Endothelial cell of umbilical vein (primary cell): ENCODE data around the gene SPRED3. TPM values are rescaled to one million over a fixed set of nuclear protein-coding genes. Genes with fewer than 3 reads are reported as not detected.
A peak's percentile ranks its signal among the peaks of the same experiment; 100 is the strongest.

Experiments used
- BruUV-seq: library from RNA; stranded (reverse); fragments of 400-500 nt; replicated peaks from 2 replicates; lab custom pipeline; 2021; lab: Mats Ljungman, UMichigan
- CTCF ChIA-PET: fragments of 300-600, 350-600 bp; sonication (Branson Sonifier 250); formaldehyde crosslinking; loops from one replicate; lab custom pipeline; 2021; ENCODE audit warnings: antibody characterized with exemption, inconsistent platforms; lab: Charles Lee
- POLR2A ChIA-PET: fragments of 300-600, 350-600 bp; sonication (Branson Sonifier 250); formaldehyde crosslinking; loops from one replicate; lab custom pipeline; 2021; ENCODE audit warnings: antibody characterized with exemption, inconsistent platforms; lab: Charles Lee
- DNase-seq: peaks from one replicate; pipeline ENCODE4 v3.0.0-alpha.2; 2011; ENCODE audit warnings: low read depth, low spot score
- FAIRE-seq: peaks from 2 replicates; lab custom pipeline; 2011; peaks lifted over from hg19 to GRCh38; lab: Jason Lieb, UNC
- H2AFZ ChIP-seq: 2 replicates; pipeline ENCODE4 v1.6.0; 2012; ENCODE audit warnings: low read depth, low read length, control low read depth, inconsistent platforms
- H3K27ac ChIP-seq: 2 replicates; pipeline ENCODE4 v1.5.1; 2011; ENCODE audit warnings: low read depth, mild to moderate bottlenecking, control low read depth, low read length, moderate library complexity; ENCODE audit not compliant: insufficient read depth
- H3K27me3 ChIP-seq, 2 experiments: 2 replicates each; pipeline versions ENCODE4 v1.6.0 to v1.6.1; 2011; ENCODE audit warnings: low read length in 2 of 2, mixed read lengths in 1 of 2; ENCODE audit not compliant: control insufficient read depth in 2 of 2, insufficient read depth in 2 of 2
- H3K36me3 ChIP-seq, 2 experiments: 2 replicates in 1 of 2; 3 replicates in 1 of 2; pipeline ENCODE4 v1.5.1; 2011; ENCODE audit warnings: low read length in 2 of 2, mild to moderate bottlenecking in 1 of 2, moderate library complexity in 1 of 2; ENCODE audit not compliant: control insufficient read depth in 2 of 2, insufficient read depth in 2 of 2; ENCODE audit errors: extremely low read depth in 1 of 2
- H3K4me1 ChIP-seq: 3 replicates; pipeline ENCODE4 v1.5.1; 2011; ENCODE audit warnings: mild to moderate bottlenecking, low read length; ENCODE audit not compliant: control insufficient read depth, insufficient read depth; ENCODE audit errors: extremely low read depth
- H3K4me2 ChIP-seq: 2 replicates; pipeline ENCODE4 v1.6.1; 2011; ENCODE audit warnings: low read length, control low read depth, mixed read lengths; ENCODE audit not compliant: insufficient read depth
- H3K4me3 ChIP-seq, 3 experiments: fragments of 200-600 bp in 1 of 3; sonication (generic), shearing (Covaris generic) in 1 of 3; replicated peaks in 1 of 3; 2 replicates each; pipeline ENCODE4 v1.5.1; 2011 to 2016; ENCODE audit warnings: control low read depth in 3 of 3, low read length in 3 of 3, mild to moderate bottlenecking in 2 of 3, inconsistent platforms in 1 of 3, low read depth in 1 of 3, moderate library complexity in 1 of 3; ENCODE audit not compliant: insufficient read depth in 1 of 3
- H3K79me2 ChIP-seq: 2 replicates; pipeline ENCODE4 v1.6.0; 2012; ENCODE audit warnings: low read length, inconsistent platforms; ENCODE audit not compliant: control insufficient read depth, insufficient read depth
- H3K9ac ChIP-seq: replicated peaks from 2 replicates; pipeline ENCODE3; 2011; ENCODE audit warnings: low read length, control low read depth; ENCODE audit not compliant: insufficient read depth; ENCODE audit errors: extremely low read depth
- H3K9me1 ChIP-seq: replicated peaks from 3 replicates; pipeline ENCODE4 v1.6.0; 2011; ENCODE audit warnings: mild to moderate bottlenecking, low read length; ENCODE audit not compliant: control insufficient read depth, insufficient read depth; ENCODE audit errors: extremely low read depth
- H3K9me3 ChIP-seq: replicated peaks from 2 replicates; pipeline ENCODE4 v1.5.1; 2012; ENCODE audit warnings: low read length, inconsistent platforms; ENCODE audit not compliant: control insufficient read depth, insufficient read depth
- H4K20me1 ChIP-seq: replicated peaks from 2 replicates; pipeline ENCODE3; 2011; ENCODE audit warnings: mild to moderate bottlenecking, low read length; ENCODE audit not compliant: control insufficient read depth, insufficient read depth; ENCODE audit errors: extremely low read depth
- GATA2 ChIP-seq: IDR thresholded peaks from 2 replicates; pipeline ENCODE4 v1.7.0; 2011; ENCODE audit warnings: low read depth, mild to moderate bottlenecking, moderate library complexity, mixed read lengths, low read length; ENCODE audit not compliant: insufficient read length, insufficient read depth
- MYC ChIP-seq: IDR thresholded peaks from one replicate; pipeline ENCODE4 v1.6.1; 2011; ENCODE audit warnings: mild to moderate bottlenecking, low read depth, low read length
- POLR2A ChIP-seq: IDR thresholded peaks from 2 replicates; pipeline ENCODE4 v1.6.1; 2012; ENCODE audit warnings: low read depth, mild to moderate bottlenecking, control low read depth, low read length
- POLR2AphosphoS5 ChIP-seq: IDR thresholded peaks from 2 replicates; pipeline ENCODE4 v1.6.1; 2012; ENCODE audit warnings: low read depth, mild to moderate bottlenecking, control low read depth, low read length, moderate library complexity; ENCODE audit not compliant: insufficient read depth
- dilution Hi-C: fragments of 300-500 bp; cut with MboI; formaldehyde crosslinking; loops from one replicate; pipeline ENCODE4 v1.15.0; 2019; ENCODE audit warnings: low sequenced_read_pairs; ENCODE audit not compliant: extremely low pct_ligation_motif_present
- intact Hi-C: fragments of 100-400 bp; cut with micrococcal nuclease; formaldehyde crosslinking; loops from one replicate; pipeline ENCODE4 v1.10.0; 2022
- polyA plus RNA-seq, 4 experiments: library from polyadenylated mRNA; depleted of rRNA in 3 of 4; stranded (reverse) in 3 of 4; unstranded in 1 of 4; fragments of >200 nt; gene quantifications; 2 replicates each; pipeline versions ENCODE4 v1.2.1 to v1.2.3, GENCODE V29; 2011 to 2012; ENCODE audit warnings: missing spikeins in 1 of 4
- total RNA-seq: library from RNA; stranded (reverse); gene quantifications from 2 replicates; pipeline ENCODE4 v1.2.3, GENCODE V29; 2021
- TF ChIP-seq, protein P1 (sequence below): IDR thresholded peaks from 2 replicates; pipeline ENCODE4 v1.6.1; 2011; ENCODE audit not compliant: insufficient read depth, insufficient read length

The SPRED3 gene
- total and polyA plus RNA-seq, 2 donors (not counting 3 experiments of a cell fraction or from before 2014, with no cell fraction given) = 5.7 to 15.7 TPM

DNA sequence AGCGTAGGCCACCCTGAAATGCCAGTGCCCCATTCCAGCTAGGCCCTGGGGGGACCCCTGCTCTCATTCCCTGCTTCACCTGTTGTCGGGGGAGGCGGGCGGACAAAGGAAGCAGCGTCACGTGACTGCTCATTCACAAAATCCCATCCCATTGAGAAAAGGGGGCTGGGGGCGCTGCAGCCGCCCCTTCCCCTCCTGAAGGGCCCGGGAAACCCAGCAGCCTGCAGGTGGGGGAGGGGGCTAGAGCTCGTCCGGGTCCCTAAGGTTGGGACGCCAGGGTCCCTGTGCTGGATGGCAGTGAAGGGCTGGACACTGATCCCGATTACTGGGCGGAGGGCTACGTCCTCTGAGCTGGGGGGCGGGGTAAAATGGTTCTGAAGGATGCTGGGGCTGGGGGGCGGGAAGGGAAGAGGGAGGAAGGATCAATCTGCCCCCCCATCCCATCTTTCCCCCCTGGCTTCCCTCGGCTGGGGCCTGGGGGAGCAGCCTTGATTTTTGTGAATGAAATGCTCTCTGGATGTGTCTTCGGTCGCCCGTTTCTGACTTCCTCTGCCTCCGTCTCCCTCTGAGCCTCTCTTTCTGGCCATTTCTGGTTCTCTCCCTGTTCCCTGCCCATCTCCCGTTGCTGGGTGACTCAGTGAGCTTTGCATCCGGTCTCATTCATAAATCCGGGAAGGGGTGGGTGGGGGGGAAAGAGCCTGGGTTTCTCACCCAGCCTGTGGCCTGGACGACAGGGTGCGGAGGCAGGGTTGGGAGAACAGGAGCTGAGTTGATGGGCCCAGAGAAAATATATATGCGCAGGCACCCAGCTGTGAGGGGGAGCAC lies 816 bp downstream of the SPRED3 start:
- ChIA-PET CTCF (interaction anchor here (0.9 to 4.7 kb wide), 5 partner anchors 9 to 163 kb away, joined by 3 to 65 read pairs (median 5); partner anchors contain the start of genes CATSPERG and FAM98C), POLR2A (interaction anchor here (2.2 to 3.6 kb wide), 2 partner anchors 13 to 15 kb away, joined by 8 to 39 read pairs; partner anchors contain the start of gene PSMD8)
- Histone ChIP-seq H3K79me2 (peaks cover 18% of the 10 kb centered on the region), H3K27me3 (no peaks in the 10 kb centered on the region), H3K27ac (peak overlapping the region; percentile 84), H3K9me3 (no peaks in the 10 kb centered on the region), H3K4me2 (peak overlapping the region; percentile 87), H3K9ac (peak overlapping the region; percentile 91), H2AFZ (peak overlapping the region; percentile 65), H3K4me1 (peaks cover 16% of the 10 kb centered on the region), H3K4me3 (peak overlapping the region; percentile 78 to 96 (median 91)), H3K9me1 (no peaks in the 10 kb centered on the region), H4K20me1 (no peaks in the 10 kb centered on the region), H3K36me3 (peaks cover 0 to 5% of the 10 kb centered on the region in 2 experiments)
- dilution Hi-C loops (no loop called here), intact Hi-C loops (loop anchor here (1.0 to 5.0 kb wide), 3 partner anchors 14 to 157 kb away; partner anchors contain the start of gene FAM98C)
- DNase-seq (peak; percentile 71), FAIRE-seq (peak; percentile 96)
- TSS peak; percentile 92 for BruUV-seq
- TF ChIP-seq POLR2A (peak; percentile 76), POLR2AphosphoS5 (peak; percentile 62), GATA2 (no peak), MYC (no peak)
- TF ChIP-seq, protein P1, sequence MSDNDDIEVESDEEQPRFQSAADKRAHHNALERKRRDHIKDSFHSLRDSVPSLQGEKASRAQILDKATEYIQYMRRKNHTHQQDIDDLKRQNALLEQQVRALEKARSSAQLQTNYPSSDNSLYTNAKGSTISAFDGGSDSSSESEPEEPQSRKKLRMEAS = no peak
